ENCODE data around the gene ETV1. TPM values are rescaled to one million over a fixed set of nuclear protein-coding genes. Genes with fewer than 3 reads are reported as not detected.

ETV1 gene
- total and polyA plus RNA-seq, 3 donors from 2014 or later = 11.4 to 16.4 (median 13.9) TPM

DNA sequence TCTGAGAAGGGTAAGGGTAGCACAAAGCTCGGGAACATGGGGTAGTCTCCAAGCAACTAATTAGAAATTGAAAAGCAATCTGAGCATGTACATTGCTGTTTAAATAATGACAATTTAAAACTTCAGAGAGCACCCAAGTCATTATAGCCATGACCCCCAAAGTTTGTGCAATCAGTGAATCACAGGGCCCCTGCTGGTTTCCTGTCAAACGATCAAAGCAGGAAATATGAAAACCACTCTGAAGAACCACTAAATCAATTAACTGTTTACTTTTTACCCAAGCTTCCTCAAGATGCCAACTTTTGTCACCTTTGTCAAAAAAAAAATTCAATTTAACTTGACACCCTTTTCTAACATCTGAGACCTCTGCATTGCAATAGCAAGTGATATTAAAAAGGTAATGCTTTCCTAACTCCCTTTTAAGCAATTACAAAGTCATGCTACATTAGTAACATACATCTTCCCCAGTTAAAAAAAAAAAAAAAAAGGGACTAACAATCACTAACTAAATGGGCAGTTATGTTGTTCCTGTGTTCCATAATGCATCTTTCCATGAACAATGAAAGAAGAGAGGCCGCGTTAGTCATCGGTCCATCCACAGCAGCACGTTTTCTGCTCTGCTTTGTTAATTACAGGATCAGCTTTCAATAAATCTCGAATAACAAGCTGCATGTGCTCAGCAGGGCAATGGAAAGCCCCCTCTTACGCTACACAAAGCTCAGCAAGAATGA lies 80.6 kb downstream of the ETV1 start:
- no peaks in the 10 kb centered on the region for H3K36me3 ChIP-seq (ENCODE audit: low read depth, missing control alignments)
- TF ChIP-seq POLR2A (IDR thresholded peaks at IDR 0.05) (no peak), CTCF (IDR thresholded peaks at IDR 0.05) (no peak)
- H3K4me3 ChIP-seq = no peak overlapping the region
- no peaks in the 10 kb centered on the region for H3K4me1 ChIP-seq
- no peak overlapping the region for H3K27ac ChIP-seq
- H3K9me3 ChIP-seq = no peaks in the 10 kb centered on the region
- whole genome bisulfite sequencing, 2 donors = 75 to 81% methylated on average over 8 of the region's 8 CpGs
- H3K27me3 ChIP-seq = no peaks in the 10 kb centered on the region
- intact Hi-C loops (cut with DNase I; ENCODE audit: low total_unique reads) = no loop called here
- no peak for DNase-seq

DNA sequence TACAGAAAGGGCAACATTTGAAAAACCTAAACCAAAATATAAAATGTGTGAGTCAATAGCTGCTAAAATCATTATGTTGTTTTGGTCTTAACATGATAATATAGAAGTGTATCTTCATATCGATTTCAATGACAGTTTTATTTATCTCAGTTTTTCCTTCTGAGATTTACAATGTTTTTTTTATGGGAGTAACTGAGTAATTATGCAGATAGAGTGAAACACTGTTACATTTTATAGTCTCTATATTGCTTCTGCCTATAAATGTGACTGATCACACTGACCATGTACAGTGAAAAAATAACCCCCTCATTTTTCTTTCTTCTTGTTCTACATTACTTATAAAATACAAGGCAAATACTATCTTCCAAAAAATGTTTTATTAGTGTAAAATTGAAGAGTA lies 81.6 kb downstream of the ETV1 start:
- H3K27ac ChIP-seq = no peak overlapping the region
- H3K27me3 ChIP-seq = no peaks in the 10 kb centered on the region
- no peak overlapping the region for H3K4me3 ChIP-seq
- no peak for DNase-seq
- H3K36me3 ChIP-seq (ENCODE audit: low read depth, missing control alignments) = no peaks in the 10 kb centered on the region
- intact Hi-C loops (cut with DNase I; ENCODE audit: low total_unique reads) = no loop called here
- H3K4me1 ChIP-seq = no peaks in the 10 kb centered on the region
- H3K9me3 ChIP-seq = no peaks in the 10 kb centered on the region
- no peak for TF ChIP-seq CTCF (IDR thresholded peaks at IDR 0.05)
- no peak for TF ChIP-seq POLR2A (IDR thresholded peaks at IDR 0.05)
- 28 to 40% methylated on average over 1 of the region's 1 CpG for WGBS, 2 donors

- Histone ChIP-seq H3K27ac (no peak overlapping the region), H3K4me1 (no peaks in the 10 kb centered on the region), H3K4me3 (no peak overlapping the region), H3K9me3 (no peaks in the 10 kb centered on the region), H3K36me3 (ENCODE audit: low read depth, missing control alignments) (no peaks in the 10 kb centered on the region), H3K27me3 (no peaks in the 10 kb centered on the region)
- no peak for DNase-seq
- WGBS, 2 donors = 82 to 86% methylated on average over 3 of the region's 3 CpGs
- intact Hi-C loops (cut with DNase I; ENCODE audit: low total_unique reads) = no loop called here
- TF ChIP-seq CTCF (IDR thresholded peaks at IDR 0.05) (no peak), POLR2A (IDR thresholded peaks at IDR 0.05) (no peak)
These were observed 84.8 kb downstream of the ETV1 start for GRCh38 chr7:13904689-13905088.

- TF ChIP-seq CTCF (IDR thresholded peaks at IDR 0.05) = no peak
- TF ChIP-seq POLR2A (IDR thresholded peaks at IDR 0.05) = no peak
- peaks cover 4% of the 10 kb centered on the region for H3K4me1 ChIP-seq
- H3K27me3 ChIP-seq = no peaks in the 10 kb centered on the region
- 68 to 74% methylated on average over 2 of the region's 2 CpGs for WGBS, 2 donors
- H3K4me3 ChIP-seq = no peak overlapping the region
- no peak for DNase-seq
- intact Hi-C loops (cut with DNase I; ENCODE audit: low total_unique reads) = no loop called here
- H3K27ac ChIP-seq = no peak overlapping the region
- no peaks in the 10 kb centered on the region for H3K9me3 ChIP-seq
- no peaks in the 10 kb centered on the region for H3K36me3 ChIP-seq (ENCODE audit: low read depth, missing control alignments)
These were observed 85.5 kb downstream of the ETV1 start for GRCh38 chr7:13904007-13904406.

DNA sequence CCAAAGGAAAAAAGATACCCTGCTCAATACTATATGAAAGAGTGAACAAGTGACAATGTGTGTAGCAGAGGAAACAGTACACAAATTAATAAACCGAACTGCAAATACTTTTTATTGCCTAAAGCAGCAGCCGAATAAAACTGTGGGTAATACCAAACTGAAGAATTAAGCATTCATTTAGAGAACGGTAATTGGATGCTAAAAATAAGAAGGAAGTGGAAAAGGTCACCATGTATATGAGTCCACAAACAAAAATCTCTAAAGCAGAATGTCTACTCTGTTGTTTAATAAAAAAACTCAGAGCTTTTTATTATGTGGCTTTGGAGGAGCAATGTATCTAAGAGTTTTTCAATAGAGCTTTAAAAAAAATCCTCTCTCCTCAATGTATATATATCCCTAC lies 87.9 kb downstream of the ETV1 start:
- peaks cover 5% of the 10 kb centered on the region for H3K4me1 ChIP-seq
- 82 to 89% methylated on average over 3 of the region's 3 CpGs for WGBS, 2 donors
- no peak overlapping the region for H3K4me3 ChIP-seq
- H3K36me3 ChIP-seq (ENCODE audit: low read depth, missing control alignments) = no peaks in the 10 kb centered on the region
- no peak for DNase-seq
- H3K27me3 ChIP-seq = no peaks in the 10 kb centered on the region
- TF ChIP-seq POLR2A (IDR thresholded peaks at IDR 0.05) = no peak
- no peak for TF ChIP-seq CTCF (IDR thresholded peaks at IDR 0.05)
- intact Hi-C loops (cut with DNase I; ENCODE audit: low total_unique reads) = no loop called here
- H3K27ac ChIP-seq = no peak overlapping the region
- H3K9me3 ChIP-seq = no peaks in the 10 kb centered on the region
